ENCODE data around the gene BCKDHB.

- TF ChIP-seq ZBTB7A (IDR thresholded peaks at IDR 0.05; ENCODE audit: low read depth) = no peak
- no peak for TF ChIP-seq EP300 (IDR thresholded peaks at IDR 0.05; ENCODE audit: borderline replicate concordance)
- TF ChIP-seq, protein P1, sequence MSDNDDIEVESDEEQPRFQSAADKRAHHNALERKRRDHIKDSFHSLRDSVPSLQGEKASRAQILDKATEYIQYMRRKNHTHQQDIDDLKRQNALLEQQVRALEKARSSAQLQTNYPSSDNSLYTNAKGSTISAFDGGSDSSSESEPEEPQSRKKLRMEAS (IDR thresholded peaks at IDR 0.05) = no peak
- no peak for TF ChIP-seq CREB1 (IDR thresholded peaks at IDR 0.05; ENCODE audit: low read depth)
- TF ChIP-seq TAF1 (IDR thresholded peaks at IDR 0.05; ENCODE audit: low read depth) = no peak
- TF ChIP-seq CEBPB (IDR thresholded peaks at IDR 0.05) = no peak
- no peak for TF ChIP-seq RAD21 (IDR thresholded peaks at IDR 0.05; ENCODE audit: low read depth)
- TF ChIP-seq TCF12 (IDR thresholded peaks at IDR 0.05; ENCODE audit: low read depth) = no peak
These were observed 127.5 kb downstream of the BCKDHB start for GRCh38 chr6:80233958-80234357.

Data from Ishikawa (cell line).